Measurements from ENCODE around the gene CD163L1. TPM values are rescaled to one million over a fixed set of nuclear protein-coding genes. Genes with fewer than 3 reads are reported as not detected.

CD163L1 gene
- total and polyA plus RNA-seq, 9 of the 15 experiments (the other 6 are each of a cell fraction or from before 2014, with no cell fraction given): 0.54 to 9.2 (median 2.0) TPM

GRCh38 chr12:7451756-7452155 is 7.8 kb upstream of the CD163L1 start (continued):
- no peak for TF ChIP-seq MAFG (tag; conservative IDR thresholded peaks at IDR 0.05)
- TF ChIP-seq, protein P1, sequence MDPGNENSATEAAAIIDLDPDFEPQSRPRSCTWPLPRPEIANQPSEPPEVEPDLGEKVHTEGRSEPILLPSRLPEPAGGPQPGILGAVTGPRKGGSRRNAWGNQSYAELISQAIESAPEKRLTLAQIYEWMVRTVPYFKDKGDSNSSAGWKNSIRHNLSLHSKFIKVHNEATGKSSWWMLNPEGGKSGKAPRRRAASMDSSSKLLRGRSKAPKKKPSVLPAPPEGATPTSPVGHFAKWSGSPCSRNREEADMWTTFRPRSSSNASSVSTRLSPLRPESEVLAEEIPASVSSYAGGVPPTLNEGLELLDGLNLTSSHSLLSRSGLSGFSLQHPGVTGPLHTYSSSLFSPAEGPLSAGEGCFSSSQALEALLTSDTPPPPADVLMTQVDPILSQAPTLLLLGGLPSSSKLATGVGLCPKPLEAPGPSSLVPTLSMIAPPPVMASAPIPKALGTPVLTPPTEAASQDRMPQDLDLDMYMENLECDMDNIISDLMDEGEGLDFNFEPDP (CRISPR knock-in tag; IDR thresholded peaks at IDR 0.05): no peak
- TF ChIP-seq ZNF384 (IDR thresholded peaks at IDR 0.05; ENCODE audit: low read depth, low read length): no peak
- no peak for TF ChIP-seq KLF10 (CRISPR knock-in tag; IDR thresholded peaks at IDR 0.05)
- TF ChIP-seq CBFB (CRISPR knock-in tag; IDR thresholded peaks at IDR 0.05): no peak
- no peak for TF ChIP-seq RNF2 (IDR thresholded peaks at IDR 0.05)
- TF ChIP-seq FUS (optimal IDR thresholded peaks at IDR 0.05; ENCODE audit: low read depth, low read length): no peak
- no peak for TF ChIP-seq RHOXF2B (CRISPR knock-in tag; conservative IDR thresholded peaks at IDR 0.05)
- TF ChIP-seq ZBTB9 (CRISPR knock-in tag; IDR thresholded peaks at IDR 0.05): no peak

GRCh38 chr12:7450667-7451066 is 6.7 kb upstream of the CD163L1 start:
- no peaks in the 10 kb centered on the region for H3K79me2 ChIP-seq (ENCODE audit: control insufficient read depth, insufficient read depth, low read length)
- no peak overlapping the region for H3K4me2 ChIP-seq (ENCODE audit: insufficient read depth, low read length)
- no peaks in the 10 kb centered on the region for H4K20me1 ChIP-seq (replicated peaks; ENCODE audit: control insufficient read depth, insufficient read depth, low read length)
- ChIA-PET POLR2A (no interaction called here), CTCF (ENCODE audit: low intra/inter-chr PET ratio) (no interaction called here)
- DNase-seq (ENCODE audit: extremely low read depth in 1 of 4, low spot score in 3 of 4): peak in 1 of 4 experiments; percentile 3
- 7% methylated on average over 7 of the region's 7 CpGs for WGBS (ENCODE audit: insufficient coverage, low coverage, missing lambda C conversion rate)
- H3K27me3 ChIP-seq (ENCODE audit: control insufficient read depth in 2 of 2, insufficient read depth in 2 of 2, low read length in 2 of 2): no peaks in the 10 kb centered on the region
- no peak for ATAC-seq
- TF ChIP-seq MEIS2 (IDR thresholded peaks at IDR 0.05; ENCODE audit: partially characterized antibody): no peak
- no peak for TF ChIP-seq RFX1 (IDR thresholded peaks at IDR 0.05)
- no peak for TF ChIP-seq TCF15 (CRISPR knock-in tag; IDR thresholded peaks at IDR 0.05)
- TF ChIP-seq ZNF324 (CRISPR knock-in tag; IDR thresholded peaks at IDR 0.05): no peak
- TF ChIP-seq ZNF280A (IDR thresholded peaks at IDR 0.05; ENCODE audit: low read depth, partially characterized antibody): no peak
- TF ChIP-seq ZSCAN32 (CRISPR knock-in tag; IDR thresholded peaks at IDR 0.05): no peak
- TF ChIP-seq HMBOX1 (IDR thresholded peaks at IDR 0.05): no peak
- TF ChIP-seq BRF1 (IDR thresholded peaks at IDR 0.05; ENCODE audit: borderline replicate concordance, extremely low read depth, insufficient read length): no peak
- H3K36me3 ChIP-seq (ENCODE audit: control insufficient read depth, insufficient read depth, low read length): no peaks in the 10 kb centered on the region
- H3K9me1 ChIP-seq (ENCODE audit: control insufficient read depth, insufficient read depth, low read length): no peaks in the 10 kb centered on the region
- BruUV-seq (replicated peaks): no TSS peak
- FAIRE-seq: no peak
- no peaks in the 10 kb centered on the region for H3K4me1 ChIP-seq (replicated peaks in 1 of 2; ENCODE audit: control insufficient read depth in 2 of 2, insufficient read depth in 2 of 2, low read length in 2 of 2)
- in situ Hi-C loops (cut with MboI) (no loop called here), intact Hi-C loops (cut with micrococcal nuclease) (no loop called here)
- H3K9me3 ChIP-seq (replicated peaks; ENCODE audit: control insufficient read depth, insufficient read depth, low read depth, low read length): no peaks in the 10 kb centered on the region
- H3K9ac ChIP-seq (ENCODE audit: insufficient read depth in 1 of 2, low read depth in 2 of 2, low read length in 2 of 2): no peak overlapping the region
- H2AFZ ChIP-seq (ENCODE audit: low read depth, low read length): no peak overlapping the region
- no peak overlapping the region for H3K4me3 ChIP-seq
- H3K27ac ChIP-seq (ENCODE audit: extremely low read depth, low read depth, low read length): no peak overlapping the region

Data from K562 (cell line).